ENCODE data around the gene KIAA1549.

KIAA1549 gene

GRCh38 chr7:138975343-138976104 is 5.7 kb downstream of the KIAA1549 start:
- H3F3A ChIP-seq (ENCODE audit: insufficient read depth), result no peaks in the 10 kb centered on the region
- no peaks in the 10 kb centered on the region for H3K36me3 ChIP-seq (ENCODE audit: low read length)
- no peaks in the 10 kb centered on the region for H3K9me3 ChIP-seq (ENCODE audit: insufficient read depth, low read length)
- H2AFZ ChIP-seq (ENCODE audit: low read depth, low read length, severe bottlenecking), result no peak overlapping the region
- no peaks in the 10 kb centered on the region for H4K20me1 ChIP-seq (ENCODE audit: low read depth, low read length)
- no peaks in the 10 kb centered on the region for H3K79me2 ChIP-seq (ENCODE audit: insufficient read depth, low read length)
- H3K9ac ChIP-seq (ENCODE audit: low read length), result no peak overlapping the region
- H3K4me3 ChIP-seq (ENCODE audit: insufficient read depth, low read length, poor library complexity, severe bottlenecking), result no peak overlapping the region
- no peaks in the 10 kb centered on the region for H3K27me3 ChIP-seq (ENCODE audit: low read length)
- H3K27ac ChIP-seq (ENCODE audit: low read depth, low read length), result no peak overlapping the region
- H3K9me2 ChIP-seq (replicated peaks; ENCODE audit: insufficient read depth, low read length), result no peaks in the 10 kb centered on the region
- TF ChIP-seq CTCF (IDR thresholded peaks at IDR 0.05; ENCODE audit: insufficient read depth, low read length, poor library complexity, severe bottlenecking), result no peak
- no peak for TF ChIP-seq EZH2phosphoT487 (conservative IDR thresholded peaks at IDR 0.05; ENCODE audit: low read length)
- H3K4me2 ChIP-seq (ENCODE audit: low read depth, low read length, poor library complexity, severe bottlenecking), result no peak overlapping the region

DNA sequence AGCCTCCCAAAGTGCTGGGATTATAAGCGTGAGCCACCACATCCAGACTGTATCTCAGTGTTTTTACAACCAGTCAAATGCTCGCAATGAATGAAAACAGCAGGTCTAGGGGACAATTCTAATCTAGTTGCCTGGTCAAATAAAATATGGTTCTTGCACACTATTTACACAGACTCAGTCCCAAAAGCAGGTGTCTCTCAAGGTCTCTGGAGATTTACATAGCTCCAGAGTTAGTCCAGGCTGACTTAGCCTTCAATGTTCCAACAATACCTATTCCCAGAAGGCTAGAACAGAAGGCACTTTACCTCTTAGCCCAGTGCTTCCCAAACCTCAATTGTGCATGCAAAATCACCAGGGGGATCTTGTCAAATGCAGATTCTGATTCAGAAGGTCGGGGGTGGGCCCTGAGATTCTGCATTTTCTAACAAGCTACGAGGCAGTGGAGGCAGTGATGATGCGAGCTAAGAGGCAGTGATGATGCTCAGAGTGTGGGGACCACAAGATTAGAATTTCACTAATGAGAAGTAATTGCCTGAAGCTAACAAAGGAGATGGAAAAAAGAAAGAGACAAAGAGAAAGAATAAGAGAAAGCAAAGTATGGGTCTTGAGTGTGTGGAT is 6.4 kb downstream of the KIAA1549 start:
- H3K4me3 ChIP-seq (ENCODE audit: insufficient read depth, low read length, poor library complexity, severe bottlenecking), result no peak overlapping the region
- no peaks in the 10 kb centered on the region for H3K79me2 ChIP-seq (ENCODE audit: insufficient read depth, low read length)
- no peaks in the 10 kb centered on the region for H4K20me1 ChIP-seq (ENCODE audit: low read depth, low read length)
- H3K27me3 ChIP-seq (ENCODE audit: low read length), result no peaks in the 10 kb centered on the region
- H3K27ac ChIP-seq (ENCODE audit: low read depth, low read length), result no peak overlapping the region
- no peak overlapping the region for H2AFZ ChIP-seq (ENCODE audit: low read depth, low read length, severe bottlenecking)
- TF ChIP-seq CTCF (IDR thresholded peaks at IDR 0.05; ENCODE audit: insufficient read depth, low read length, poor library complexity, severe bottlenecking) (no peak), EZH2phosphoT487 (conservative IDR thresholded peaks at IDR 0.05; ENCODE audit: low read length) (no peak)
- no peaks in the 10 kb centered on the region for H3K36me3 ChIP-seq (ENCODE audit: low read length)
- no peaks in the 10 kb centered on the region for H3K9me3 ChIP-seq (ENCODE audit: insufficient read depth, low read length)
- H3K4me2 ChIP-seq (ENCODE audit: low read depth, low read length, poor library complexity, severe bottlenecking), result no peak overlapping the region
- no peak overlapping the region for H3K9ac ChIP-seq (ENCODE audit: low read length)
- no peaks in the 10 kb centered on the region for H3F3A ChIP-seq (ENCODE audit: insufficient read depth)
- no peaks in the 10 kb centered on the region for H3K9me2 ChIP-seq (replicated peaks; ENCODE audit: insufficient read depth, low read length)

GRCh38 chr7:138974103-138974502 is 7.1 kb downstream of the KIAA1549 start:
- no peak overlapping the region for H3K4me3 ChIP-seq (ENCODE audit: insufficient read depth, low read length, poor library complexity, severe bottlenecking)
- no peak overlapping the region for H3K4me2 ChIP-seq (ENCODE audit: low read depth, low read length, poor library complexity, severe bottlenecking)
- no peaks in the 10 kb centered on the region for H3K36me3 ChIP-seq (ENCODE audit: low read length)
- no peak overlapping the region for H3K27ac ChIP-seq (ENCODE audit: low read depth, low read length)
- no peaks in the 10 kb centered on the region for H3K27me3 ChIP-seq (ENCODE audit: low read length)
- no peaks in the 10 kb centered on the region for H3K9me3 ChIP-seq (ENCODE audit: insufficient read depth, low read length)
- H3K9me2 ChIP-seq (replicated peaks; ENCODE audit: insufficient read depth, low read length), result no peaks in the 10 kb centered on the region
- H3K9ac ChIP-seq (ENCODE audit: low read length), result no peak overlapping the region
- TF ChIP-seq EZH2phosphoT487 (conservative IDR thresholded peaks at IDR 0.05; ENCODE audit: low read length), result no peak
- TF ChIP-seq CTCF (IDR thresholded peaks at IDR 0.05; ENCODE audit: insufficient read depth, low read length, poor library complexity, severe bottlenecking), result no peak
- H3K79me2 ChIP-seq (ENCODE audit: insufficient read depth, low read length), result no peaks in the 10 kb centered on the region
- no peaks in the 10 kb centered on the region for H3F3A ChIP-seq (ENCODE audit: insufficient read depth)
- no peaks in the 10 kb centered on the region for H4K20me1 ChIP-seq (ENCODE audit: low read depth, low read length)
- no peak overlapping the region for H2AFZ ChIP-seq (ENCODE audit: low read depth, low read length, severe bottlenecking)
